ENCODE results near the gene FATE1.

DNA sequence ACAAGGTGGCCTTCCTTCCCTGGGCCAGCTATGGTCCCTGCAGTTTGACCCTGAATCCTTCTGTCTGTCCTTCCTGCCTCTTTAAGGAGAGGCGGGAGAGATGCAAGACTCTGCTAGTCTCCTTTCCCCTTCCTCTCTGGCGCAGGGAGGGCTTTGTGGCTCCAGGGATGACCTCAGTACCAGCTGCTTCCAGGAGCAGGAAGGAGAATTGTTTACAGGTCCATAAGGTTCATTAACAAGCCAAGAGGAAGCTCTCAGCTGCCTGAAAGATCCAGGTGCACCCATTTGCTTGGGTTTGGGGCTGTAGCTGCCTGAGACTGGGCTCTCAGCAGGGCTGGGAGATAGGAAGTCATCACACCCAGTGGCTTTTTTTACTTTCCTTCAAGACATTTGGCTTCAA lies 4.0 kb upstream of the FATE1 start:
- TF ChIP-seq, protein P1, sequence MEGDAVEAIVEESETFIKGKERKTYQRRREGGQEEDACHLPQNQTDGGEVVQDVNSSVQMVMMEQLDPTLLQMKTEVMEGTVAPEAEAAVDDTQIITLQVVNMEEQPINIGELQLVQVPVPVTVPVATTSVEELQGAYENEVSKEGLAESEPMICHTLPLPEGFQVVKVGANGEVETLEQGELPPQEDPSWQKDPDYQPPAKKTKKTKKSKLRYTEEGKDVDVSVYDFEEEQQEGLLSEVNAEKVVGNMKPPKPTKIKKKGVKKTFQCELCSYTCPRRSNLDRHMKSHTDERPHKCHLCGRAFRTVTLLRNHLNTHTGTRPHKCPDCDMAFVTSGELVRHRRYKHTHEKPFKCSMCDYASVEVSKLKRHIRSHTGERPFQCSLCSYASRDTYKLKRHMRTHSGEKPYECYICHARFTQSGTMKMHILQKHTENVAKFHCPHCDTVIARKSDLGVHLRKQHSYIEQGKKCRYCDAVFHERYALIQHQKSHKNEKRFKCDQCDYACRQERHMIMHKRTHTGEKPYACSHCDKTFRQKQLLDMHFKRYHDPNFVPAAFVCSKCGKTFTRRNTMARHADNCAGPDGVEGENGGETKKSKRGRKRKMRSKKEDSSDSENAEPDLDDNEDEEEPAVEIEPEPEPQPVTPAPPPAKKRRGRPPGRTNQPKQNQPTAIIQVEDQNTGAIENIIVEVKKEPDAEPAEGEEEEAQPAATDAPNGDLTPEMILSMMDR (IDR thresholded peaks at IDR 0.05; ENCODE audit: poor library complexity, severe bottlenecking), result no peak
- no peak for TF ChIP-seq POLR2AphosphoS5 (IDR thresholded peaks at IDR 0.05)
